ENCODE results near the gene ZRANB3.

DNA sequence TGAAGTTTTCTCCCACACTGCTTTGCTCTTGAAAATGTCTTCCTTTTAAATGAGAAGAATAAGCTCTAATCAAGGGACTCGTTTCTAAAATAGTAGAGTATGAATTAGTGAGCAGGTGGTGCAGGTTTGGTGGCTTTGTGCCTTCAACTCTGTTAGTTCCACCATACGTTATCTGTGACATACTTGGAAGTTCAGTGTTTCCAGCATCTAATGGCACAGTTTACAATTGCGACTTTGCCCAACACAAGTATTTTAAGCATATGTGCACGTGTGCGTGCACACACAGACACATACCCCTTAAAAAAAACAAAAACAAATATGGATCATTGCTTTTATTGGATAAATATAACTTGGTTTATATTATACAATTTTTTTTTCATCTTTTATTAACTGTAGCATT, 367.1 kb downstream of the ZRANB3 start:
- TF ChIP-seq ZNF274 (IDR thresholded peaks at IDR 0.05; ENCODE audit: low read depth, low read length) (no peak), SUZ12 (IDR thresholded peaks at IDR 0.05; ENCODE audit: extremely low read depth, insufficient read depth, insufficient read length) (no peak)

All from NT2/D1 (cell line).